Measurements from ENCODE around the gene GRB2.
"Not testable (repeated sequence)": the region's sequence is repeated elsewhere in the genome, so short reads cannot be mapped to it uniquely, and the experiment has no call there.

The GRB2 gene

GRCh38 chr17:75346368-75346767, 59.1 kb downstream of the GRB2 start:
- H3K36me3 ChIP-seq (ENCODE audit: control insufficient read depth in 5 of 5, insufficient read depth in 5 of 5, low read length in 5 of 5); H3K27me3 ChIP-seq (ENCODE audit: control insufficient read depth in 5 of 5, insufficient read depth in 4 of 5, low read length in 5 of 5); H3K9me3 ChIP-seq (ENCODE audit: control insufficient read depth in 5 of 5, low read length in 5 of 5); H3K27ac ChIP-seq (ENCODE audit: low read depth, low read length); H3K4me3 ChIP-seq (ENCODE audit: low read depth in 1 of 5, low read length in 5 of 5): not testable (repeated sequence)
- Histone ChIP-seq H3K4me1 (ENCODE audit: control insufficient read depth in 5 of 5, insufficient read depth in 5 of 5, low read length in 5 of 5) (peaks cover 2 to 57% (median 46%) of the 10 kb centered on the region in 5 donors), H3K9ac (ENCODE audit: low read length in 5 of 5) (peak overlapping the region in 1 of 5 donors; percentile 25)

GRCh38 chr17:75345514-75346167, 59.8 kb downstream of the GRB2 start:
- no peaks in the 10 kb centered on the region for H3K9me3 ChIP-seq (ENCODE audit: control insufficient read depth in 5 of 5, low read length in 5 of 5)
- no peaks in the 10 kb centered on the region for H3K27me3 ChIP-seq (ENCODE audit: control insufficient read depth in 5 of 5, insufficient read depth in 4 of 5, low read length in 5 of 5)
- H3K4me1 ChIP-seq (ENCODE audit: control insufficient read depth in 5 of 5, insufficient read depth in 5 of 5, low read length in 5 of 5): peaks cover 2 to 57% (median 47%) of the 10 kb centered on the region in 5 donors
- peak overlapping the region in 1 of 5 donors; percentile 10 for H3K4me3 ChIP-seq (ENCODE audit: low read depth in 1 of 5, low read length in 5 of 5)
- peak overlapping the region in 1 of 5 donors; percentile 45 for H3K9ac ChIP-seq (ENCODE audit: low read length in 5 of 5)
- H3K27ac ChIP-seq (ENCODE audit: low read depth, low read length): no peak overlapping the region
- H3K36me3 ChIP-seq (ENCODE audit: control insufficient read depth in 5 of 5, insufficient read depth in 5 of 5, low read length in 5 of 5): no peaks in the 10 kb centered on the region

GRCh38 chr17:75344666-75345065, 60.8 kb downstream of the GRB2 start:
- H3K9me3 ChIP-seq (ENCODE audit: control insufficient read depth in 5 of 5, low read length in 5 of 5): no peaks in the 10 kb centered on the region
- no peak overlapping the region for H3K9ac ChIP-seq (ENCODE audit: low read length in 5 of 5)
- H3K4me1 ChIP-seq (ENCODE audit: control insufficient read depth in 5 of 5, insufficient read depth in 5 of 5, low read length in 5 of 5): peaks cover 2 to 63% (median 53%) of the 10 kb centered on the region in 5 donors
- H3K36me3 ChIP-seq (ENCODE audit: control insufficient read depth in 5 of 5, insufficient read depth in 5 of 5, low read length in 5 of 5): no peaks in the 10 kb centered on the region
- no peak overlapping the region for H3K27ac ChIP-seq (ENCODE audit: low read depth, low read length)
- H3K4me3 ChIP-seq (ENCODE audit: low read depth in 1 of 5, low read length in 5 of 5): no peak overlapping the region
- H3K27me3 ChIP-seq (ENCODE audit: control insufficient read depth in 5 of 5, insufficient read depth in 4 of 5, low read length in 5 of 5): no peaks in the 10 kb centered on the region

GRCh38 chr17:75342996-75343395, 62.5 kb downstream of the GRB2 start:
- no peaks in the 10 kb centered on the region for H3K9me3 ChIP-seq (ENCODE audit: control insufficient read depth in 5 of 5, low read length in 5 of 5)
- peak overlapping the region; percentile 6 for H3K27ac ChIP-seq (ENCODE audit: low read depth, low read length)
- no peak overlapping the region for H3K9ac ChIP-seq (ENCODE audit: low read length in 5 of 5)
- no peaks in the 10 kb centered on the region for H3K27me3 ChIP-seq (ENCODE audit: control insufficient read depth in 5 of 5, insufficient read depth in 4 of 5, low read length in 5 of 5)
- H3K4me3 ChIP-seq (ENCODE audit: low read depth in 1 of 5, low read length in 5 of 5): no peak overlapping the region
- H3K4me1 ChIP-seq (ENCODE audit: control insufficient read depth in 5 of 5, insufficient read depth in 5 of 5, low read length in 5 of 5): peaks cover 2 to 63% (median 61%) of the 10 kb centered on the region in 5 donors
- no peaks in the 10 kb centered on the region for H3K36me3 ChIP-seq (ENCODE audit: control insufficient read depth in 5 of 5, insufficient read depth in 5 of 5, low read length in 5 of 5)

- peaks cover 2 to 65% (median 53%) of the 10 kb centered on the region in 5 donors for H3K4me1 ChIP-seq (ENCODE audit: control insufficient read depth in 5 of 5, insufficient read depth in 5 of 5, low read length in 5 of 5)
These were observed 63.5 kb downstream of the GRB2 start for GRCh38 chr17:75341784-75342486.

GRCh38 chr17:75340631-75341030, 64.8 kb downstream of the GRB2 start:
- Histone ChIP-seq H3K9me3 (ENCODE audit: control insufficient read depth in 5 of 5, low read length in 5 of 5) (no peaks in the 10 kb centered on the region), H3K9ac (ENCODE audit: low read length in 5 of 5) (peak overlapping the region in 1 of 5 donors; percentile 20), H3K36me3 (ENCODE audit: control insufficient read depth in 5 of 5, insufficient read depth in 5 of 5, low read length in 5 of 5) (no peaks in the 10 kb centered on the region), H3K27ac (ENCODE audit: low read depth, low read length) (peak overlapping the region; percentile 56), H3K27me3 (ENCODE audit: control insufficient read depth in 5 of 5, insufficient read depth in 4 of 5, low read length in 5 of 5) (no peaks in the 10 kb centered on the region), H3K4me1 (ENCODE audit: control insufficient read depth in 5 of 5, insufficient read depth in 5 of 5, low read length in 5 of 5) (peaks cover 0 to 55% (median 44%) of the 10 kb centered on the region in 5 donors), H3K4me3 (ENCODE audit: low read depth in 1 of 5, low read length in 5 of 5) (no peak overlapping the region)

More at GRCh38 chr17:75341784-75342486, 63.5 kb downstream of the GRB2 start:
- Histone ChIP-seq H3K4me3 (ENCODE audit: low read depth in 1 of 5, low read length in 5 of 5) (no peak overlapping the region), H3K36me3 (ENCODE audit: control insufficient read depth in 5 of 5, insufficient read depth in 5 of 5, low read length in 5 of 5) (no peaks in the 10 kb centered on the region), H3K9ac (ENCODE audit: low read length in 5 of 5) (no peak overlapping the region), H3K27me3 (ENCODE audit: control insufficient read depth in 5 of 5, insufficient read depth in 4 of 5, low read length in 5 of 5) (no peaks in the 10 kb centered on the region), H3K27ac (ENCODE audit: low read depth, low read length) (no peak overlapping the region), H3K9me3 (ENCODE audit: control insufficient read depth in 5 of 5, low read length in 5 of 5) (no peaks in the 10 kb centered on the region)

- peak overlapping the region; percentile 56 for H3K27ac ChIP-seq (ENCODE audit: low read depth, low read length)
- H3K27me3 ChIP-seq (ENCODE audit: control insufficient read depth in 5 of 5, insufficient read depth in 4 of 5, low read length in 5 of 5): no peaks in the 10 kb centered on the region
- no peak overlapping the region for H3K4me3 ChIP-seq (ENCODE audit: low read depth in 1 of 5, low read length in 5 of 5)
- no peak overlapping the region for H3K9ac ChIP-seq (ENCODE audit: low read length in 5 of 5)
- H3K4me1 ChIP-seq (ENCODE audit: control insufficient read depth in 5 of 5, insufficient read depth in 5 of 5, low read length in 5 of 5): peaks cover 0 to 55% (median 39%) of the 10 kb centered on the region in 5 donors
- H3K9me3 ChIP-seq (ENCODE audit: control insufficient read depth in 5 of 5, low read length in 5 of 5): no peaks in the 10 kb centered on the region
- H3K36me3 ChIP-seq (ENCODE audit: control insufficient read depth in 5 of 5, insufficient read depth in 5 of 5, low read length in 5 of 5): no peaks in the 10 kb centered on the region
These were observed 65.5 kb downstream of the GRB2 start for GRCh38 chr17:75339971-75340370.

GRCh38 chr17:75338335-75338734, 67.1 kb downstream of the GRB2 start:
- no peaks in the 10 kb centered on the region for H3K27me3 ChIP-seq (ENCODE audit: control insufficient read depth in 5 of 5, insufficient read depth in 4 of 5, low read length in 5 of 5)
- H3K36me3 ChIP-seq (ENCODE audit: control insufficient read depth in 5 of 5, insufficient read depth in 5 of 5, low read length in 5 of 5): no peaks in the 10 kb centered on the region
- no peaks in the 10 kb centered on the region for H3K9me3 ChIP-seq (ENCODE audit: control insufficient read depth in 5 of 5, low read length in 5 of 5)
- peak overlapping the region; percentile 54 for H3K27ac ChIP-seq (ENCODE audit: low read depth, low read length)
- H3K4me3 ChIP-seq (ENCODE audit: low read depth in 1 of 5, low read length in 5 of 5): no peak overlapping the region
- peaks cover 0 to 47% (median 31%) of the 10 kb centered on the region in 5 donors for H3K4me1 ChIP-seq (ENCODE audit: control insufficient read depth in 5 of 5, insufficient read depth in 5 of 5, low read length in 5 of 5)
- H3K9ac ChIP-seq (ENCODE audit: low read length in 5 of 5): peak overlapping the region in 1 of 5 donors; percentile 20

- Histone ChIP-seq H3K36me3 (ENCODE audit: control insufficient read depth in 5 of 5, insufficient read depth in 5 of 5, low read length in 5 of 5) (peaks cover 0 to 16% (median 2%) of the 10 kb centered on the region in 5 donors), H3K4me1 (ENCODE audit: control insufficient read depth in 5 of 5, insufficient read depth in 5 of 5, low read length in 5 of 5) (peaks cover 0 to 25% (median 22%) of the 10 kb centered on the region in 5 donors), H3K27me3 (ENCODE audit: control insufficient read depth in 5 of 5, insufficient read depth in 4 of 5, low read length in 5 of 5) (no peaks in the 10 kb centered on the region), H3K9me3 (ENCODE audit: control insufficient read depth in 5 of 5, low read length in 5 of 5) (no peaks in the 10 kb centered on the region), H3K4me3 (ENCODE audit: low read depth in 1 of 5, low read length in 5 of 5) (no peak overlapping the region), H3K9ac (ENCODE audit: low read length in 5 of 5) (no peak overlapping the region), H3K27ac (ENCODE audit: low read depth, low read length) (no peak overlapping the region)
These were observed 70.2 kb downstream of the GRB2 start for GRCh38 chr17:75335315-75335714.

GRCh38 chr17:75334723-75335122, 70.8 kb downstream of the GRB2 start:
- H3K27me3 ChIP-seq (ENCODE audit: control insufficient read depth in 5 of 5, insufficient read depth in 4 of 5, low read length in 5 of 5): no peaks in the 10 kb centered on the region
- peaks cover 0 to 25% (median 16%) of the 10 kb centered on the region in 5 donors for H3K4me1 ChIP-seq (ENCODE audit: control insufficient read depth in 5 of 5, insufficient read depth in 5 of 5, low read length in 5 of 5)
- H3K27ac ChIP-seq (ENCODE audit: low read depth, low read length): no peak overlapping the region

More at GRCh38 chr17:75334723-75335122, 70.8 kb downstream of the GRB2 start:
- no peak overlapping the region for H3K9ac ChIP-seq (ENCODE audit: low read length in 5 of 5)
- peaks cover 0 to 16% (median 2%) of the 10 kb centered on the region in 5 donors for H3K36me3 ChIP-seq (ENCODE audit: control insufficient read depth in 5 of 5, insufficient read depth in 5 of 5, low read length in 5 of 5)
- H3K9me3 ChIP-seq (ENCODE audit: control insufficient read depth in 5 of 5, low read length in 5 of 5): no peaks in the 10 kb centered on the region
- H3K4me3 ChIP-seq (ENCODE audit: low read depth in 1 of 5, low read length in 5 of 5): no peak overlapping the region
